Fibroblast of lung (primary cell): ENCODE measurements around the gene MEGF9. TPM values are rescaled to one million over a fixed set of nuclear protein-coding genes. Genes with fewer than 3 reads are reported as not detected.

Experiments used
- DNase-seq, 2 donors: peaks; one replicate each; pipeline versions ENCODE4 v3.0.0 to v3.0.0-alpha.2; 2010; ENCODE audit warnings: low read depth in 2 of 2
- H2AFZ ChIP-seq: 2 replicates; pipeline ENCODE4 v1.5.1; 2012; ENCODE audit warnings: low read length, control low read depth, inconsistent platforms
- H3K27ac ChIP-seq: 2 replicates; pipeline ENCODE4 v1.5.1; 2011; ENCODE audit warnings: low read length, control low read depth; ENCODE audit not compliant: insufficient read depth
- H3K27me3 ChIP-seq: 2 replicates; pipeline ENCODE4 v1.5.1; 2011; ENCODE audit warnings: mild to moderate bottlenecking, low read length; ENCODE audit not compliant: control insufficient read depth, insufficient read depth
- H3K36me3 ChIP-seq: 2 replicates; pipeline ENCODE4 v1.5.1; 2011; ENCODE audit warnings: low read length; ENCODE audit not compliant: control insufficient read depth, insufficient read depth
- H3K4me1 ChIP-seq: 2 replicates; pipeline ENCODE4 v1.5.1; 2011; ENCODE audit warnings: low read length; ENCODE audit not compliant: control insufficient read depth, insufficient read depth; ENCODE audit errors: extremely low read depth
- H3K4me2 ChIP-seq: 2 replicates; pipeline ENCODE4 v1.5.1; 2011; ENCODE audit warnings: low read length, control low read depth; ENCODE audit not compliant: insufficient read depth; ENCODE audit errors: extremely low read depth
- H3K4me3 ChIP-seq, 4 experiments: fragments of 200-600 bp in 1 of 4; sonication (generic) in 1 of 4; replicated peaks in 1 of 4; 2 replicates each; pipeline ENCODE4 v1.5.1; 2011 to 2016; ENCODE audit warnings: low read length in 4 of 4, low read depth in 3 of 4, mild to moderate bottlenecking in 3 of 4, control low read depth in 2 of 4, inconsistent platforms in 1 of 4, mixed read lengths in 1 of 4; ENCODE audit not compliant: insufficient read depth in 1 of 4; ENCODE audit errors: control extremely low read depth in 1 of 4
- H3K79me2 ChIP-seq: 2 replicates; pipeline ENCODE4 v1.5.1; 2012; ENCODE audit warnings: mild to moderate bottlenecking, low read length, inconsistent platforms; ENCODE audit not compliant: control insufficient read depth, insufficient read depth
- H3K9ac ChIP-seq: 2 replicates; pipeline ENCODE4 v1.5.1; 2011; ENCODE audit warnings: mild to moderate bottlenecking, low read length, control low read depth; ENCODE audit not compliant: insufficient read depth
- H3K9me3 ChIP-seq: 2 replicates; pipeline ENCODE4 v1.5.1; 2012; ENCODE audit warnings: low read depth, low read length; ENCODE audit not compliant: control insufficient read depth, insufficient read depth
- H4K20me1 ChIP-seq: 2 replicates; pipeline ENCODE4 v1.5.1; 2011; ENCODE audit warnings: low read length; ENCODE audit not compliant: control insufficient read depth, insufficient read depth; ENCODE audit errors: extremely low read depth
- EZH2 ChIP-seq: IDR thresholded peaks from 2 replicates; pipeline ENCODE4 v1.5.1; 2012; ENCODE audit warnings: low read length, control low read depth, mild to moderate bottlenecking; ENCODE audit errors: missing control alignments
- polyA plus RNA-seq, 2 donors: library from polyadenylated mRNA; depleted of rRNA in 1 of 2; stranded (reverse) in 1 of 2; unstranded in 1 of 2; fragments of >200 nt; gene quantifications; 2 replicates each; pipeline ENCODE4 v1.2.1, GENCODE V29; 2011 to 2012; ENCODE audit warnings: missing spikeins in 1 of 2
- total RNA-seq: library from RNA; depleted of rRNA; stranded (reverse); fragments of >200 nt; gene quantifications from 2 replicates; pipeline ENCODE4 v1.2.1, GENCODE V29; 2014
- TF ChIP-seq, protein P1 (sequence below), 2 donors: IDR thresholded peaks in 1 of 2; conservative IDR thresholded peaks in 1 of 2; 1 replicate in 1 of 2; 2 replicates in 1 of 2; pipeline ENCODE4 v1.5.1; 2011 to 2012; ENCODE audit warnings: low read length in 2 of 2, control low read depth in 1 of 2, inconsistent platforms in 1 of 2, low read depth in 1 of 2, mild to moderate bottlenecking in 1 of 2

The MEGF9 gene
- total and polyA plus RNA-seq, 2 donors (not counting 1 experiment from before 2014, with no cell fraction given) = 15.8 to 24.9 TPM

DNA sequence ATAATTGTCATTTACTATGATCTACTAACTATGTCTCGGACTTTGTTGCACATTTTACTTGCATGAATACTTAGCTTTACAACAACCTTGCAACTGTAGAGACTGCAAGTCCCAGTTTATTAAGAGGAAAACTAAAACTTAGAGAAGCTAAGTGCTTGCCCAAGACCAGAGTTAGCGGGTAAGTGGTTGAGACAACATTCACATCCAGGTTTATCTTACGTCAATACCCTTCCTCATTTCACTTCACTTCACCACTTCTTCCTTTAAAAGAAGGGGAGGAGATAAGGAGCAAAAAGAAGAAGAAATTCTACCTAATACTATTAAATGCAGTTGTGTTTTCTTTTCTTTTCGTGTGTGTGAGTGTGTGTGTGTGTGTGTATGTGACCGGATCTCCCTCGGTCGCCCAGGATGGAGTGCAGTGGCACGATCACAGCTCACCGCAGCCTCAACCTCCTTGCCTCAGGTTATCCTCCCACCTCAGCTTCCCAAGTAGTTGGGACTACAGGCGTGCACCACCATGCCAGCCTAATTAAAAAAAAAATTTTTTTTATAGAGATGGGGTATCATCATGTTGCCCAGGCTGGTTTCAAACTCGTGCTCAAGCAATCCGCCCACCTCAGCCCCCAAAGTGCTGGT is 37.4 kb downstream of the MEGF9 start:
- Histone ChIP-seq H3K27ac (no peak overlapping the region), H3K36me3 (no peaks in the 10 kb centered on the region), H2AFZ (no peak overlapping the region), H3K4me2 (no peak overlapping the region), H3K4me1 (no peaks in the 10 kb centered on the region), H3K9ac (no peak overlapping the region), H3K4me3 (no peak overlapping the region), H3K79me2 (no peaks in the 10 kb centered on the region), H3K9me3 (no peaks in the 10 kb centered on the region), H4K20me1 (no peaks in the 10 kb centered on the region), H3K27me3 (no peaks in the 10 kb centered on the region)
- TF ChIP-seq, protein P1, sequence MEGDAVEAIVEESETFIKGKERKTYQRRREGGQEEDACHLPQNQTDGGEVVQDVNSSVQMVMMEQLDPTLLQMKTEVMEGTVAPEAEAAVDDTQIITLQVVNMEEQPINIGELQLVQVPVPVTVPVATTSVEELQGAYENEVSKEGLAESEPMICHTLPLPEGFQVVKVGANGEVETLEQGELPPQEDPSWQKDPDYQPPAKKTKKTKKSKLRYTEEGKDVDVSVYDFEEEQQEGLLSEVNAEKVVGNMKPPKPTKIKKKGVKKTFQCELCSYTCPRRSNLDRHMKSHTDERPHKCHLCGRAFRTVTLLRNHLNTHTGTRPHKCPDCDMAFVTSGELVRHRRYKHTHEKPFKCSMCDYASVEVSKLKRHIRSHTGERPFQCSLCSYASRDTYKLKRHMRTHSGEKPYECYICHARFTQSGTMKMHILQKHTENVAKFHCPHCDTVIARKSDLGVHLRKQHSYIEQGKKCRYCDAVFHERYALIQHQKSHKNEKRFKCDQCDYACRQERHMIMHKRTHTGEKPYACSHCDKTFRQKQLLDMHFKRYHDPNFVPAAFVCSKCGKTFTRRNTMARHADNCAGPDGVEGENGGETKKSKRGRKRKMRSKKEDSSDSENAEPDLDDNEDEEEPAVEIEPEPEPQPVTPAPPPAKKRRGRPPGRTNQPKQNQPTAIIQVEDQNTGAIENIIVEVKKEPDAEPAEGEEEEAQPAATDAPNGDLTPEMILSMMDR (conservative IDR thresholded peaks at IDR 0.05 in 1 of 2, IDR thresholded peaks at IDR 0.05 in 1 of 2; ENCODE audit: low read depth in 1 of 2, low read length in 2 of 2) = no peak
- no peak for TF ChIP-seq EZH2
- no peak for DNase-seq

DNA sequence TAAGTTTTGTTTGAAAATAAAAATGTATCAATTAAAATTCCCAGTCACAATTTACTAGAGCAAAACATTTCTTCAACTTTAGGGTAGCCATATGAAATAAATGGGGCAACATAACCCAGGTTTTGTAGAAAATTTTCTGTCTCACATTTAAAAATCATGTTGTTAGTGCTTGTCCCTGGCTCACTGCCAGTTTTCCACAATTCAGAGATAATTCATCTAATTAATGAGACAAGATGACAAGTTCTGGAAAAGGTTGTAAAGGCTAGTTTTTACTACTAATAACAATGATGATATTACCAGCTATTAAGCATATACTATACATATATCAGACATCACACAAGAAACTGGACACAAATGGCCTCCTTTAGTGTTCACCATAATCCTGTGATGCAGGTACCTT is 45.9 kb downstream of the MEGF9 start:
- Histone ChIP-seq H3K9ac (no peak overlapping the region), H3K79me2 (no peaks in the 10 kb centered on the region), H3K27me3 (no peaks in the 10 kb centered on the region), H3K9me3 (no peaks in the 10 kb centered on the region), H3K27ac (no peak overlapping the region), H3K4me3 (no peak overlapping the region), H2AFZ (no peak overlapping the region), H3K36me3 (no peaks in the 10 kb centered on the region), H3K4me2 (no peak overlapping the region), H3K4me1 (no peaks in the 10 kb centered on the region), H4K20me1 (no peaks in the 10 kb centered on the region)
- TF ChIP-seq, protein P1 (conservative IDR thresholded peaks at IDR 0.05 in 1 of 2, IDR thresholded peaks at IDR 0.05 in 1 of 2; ENCODE audit: low read depth in 1 of 2, low read length in 2 of 2) = no peak
- no peak for TF ChIP-seq EZH2
- DNase-seq = peak in 1 of 2 donors; percentile 10

DNA sequence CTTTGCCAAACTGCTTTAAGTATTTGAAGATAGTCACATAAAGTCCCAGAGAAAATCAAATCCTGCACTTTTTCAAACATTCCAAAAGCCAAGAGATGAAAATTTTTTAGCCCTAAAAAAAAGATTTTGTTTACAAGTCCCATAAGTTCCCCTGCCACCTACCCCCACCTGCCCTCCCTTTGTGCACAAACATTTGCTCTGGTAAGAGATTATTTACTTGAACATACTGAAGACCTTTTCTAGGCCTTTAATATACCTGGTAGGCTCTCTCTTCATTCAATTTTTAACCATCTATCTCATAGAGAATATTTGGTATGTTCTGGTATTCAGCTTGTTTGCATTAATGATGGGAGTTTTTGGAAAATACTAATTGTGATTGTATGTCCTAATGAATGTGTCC is 50.3 kb downstream of the MEGF9 start:
- H3K79me2 ChIP-seq = no peaks in the 10 kb centered on the region
- TF ChIP-seq, protein P1 (conservative IDR thresholded peaks at IDR 0.05 in 1 of 2, IDR thresholded peaks at IDR 0.05 in 1 of 2; ENCODE audit: low read depth in 1 of 2, low read length in 2 of 2) = no peak
- TF ChIP-seq EZH2 = no peak
- H3K9ac ChIP-seq = no peak overlapping the region
- no peak overlapping the region for H3K4me2 ChIP-seq
- H3K27me3 ChIP-seq = no peaks in the 10 kb centered on the region
- H3K4me3 ChIP-seq = no peak overlapping the region
- no peaks in the 10 kb centered on the region for H3K9me3 ChIP-seq
- DNase-seq = no peak
- no peak overlapping the region for H3K27ac ChIP-seq
- no peaks in the 10 kb centered on the region for H3K36me3 ChIP-seq
- no peaks in the 10 kb centered on the region for H4K20me1 ChIP-seq
- no peaks in the 10 kb centered on the region for H3K4me1 ChIP-seq
- H2AFZ ChIP-seq = no peak overlapping the region
